Liver (tissue), 9 donors: ENCODE measurements around the gene MSH5. TPM values are rescaled to one million over a fixed set of nuclear protein-coding genes. Genes with fewer than 3 reads are reported as not detected.

Experiments used
- DNase-seq: peaks from one replicate; pipeline ENCODE4 v3.0.0-alpha.2; 2017; ENCODE audit warnings: low spot score
- H3K27ac ChIP-seq, 2 donors: one replicate each; pipeline ENCODE4 v1.7.0; 2013; ENCODE audit warnings: inconsistent platforms in 2 of 2, low read length in 2 of 2, control low read depth in 1 of 2, low read depth in 1 of 2, mild to moderate bottlenecking in 1 of 2
- H3K27me3 ChIP-seq, 4 donors: one replicate each; pipeline versions ENCODE4 v1.6.1 to v1.7.0; 2013; ENCODE audit warnings: low read length in 3 of 4, inconsistent platforms in 1 of 4, mild to moderate bottlenecking in 1 of 4, moderate library complexity in 1 of 4; ENCODE audit not compliant: control insufficient read depth in 4 of 4, insufficient read depth in 4 of 4
- H3K36me3 ChIP-seq, 4 donors: one replicate each; pipeline versions ENCODE4 v1.6.1 to v1.7.0; 2013; ENCODE audit warnings: low read length in 3 of 4, mild to moderate bottlenecking in 3 of 4, low read depth in 1 of 4, moderate library complexity in 1 of 4; ENCODE audit not compliant: control insufficient read depth in 4 of 4, insufficient read depth in 3 of 4
- H3K4me1 ChIP-seq, 4 donors: one replicate each; pipeline versions ENCODE4 v1.6.1 to v1.7.0; 2013; ENCODE audit warnings: low read length in 3 of 4, mild to moderate bottlenecking in 3 of 4, moderate library complexity in 1 of 4; ENCODE audit not compliant: control insufficient read depth in 4 of 4, insufficient read depth in 4 of 4
- H3K4me3 ChIP-seq, 3 donors: one replicate each; pipeline versions ENCODE4 v1.6.1 to v1.7.0; 2013; ENCODE audit warnings: low read length in 3 of 3, control low read depth in 1 of 3, low read depth in 1 of 3, mild to moderate bottlenecking in 1 of 3
- H3K9ac ChIP-seq, 2 donors: one replicate each; pipeline ENCODE4 v1.7.0; 2013; ENCODE audit warnings: low read length in 2 of 2, mild to moderate bottlenecking in 2 of 2, moderate library complexity in 2 of 2, control low read depth in 1 of 2, low read depth in 1 of 2
- H3K9me3 ChIP-seq, 4 donors: one replicate each; pipeline versions ENCODE4 v1.6.1 to v1.7.0; 2013; ENCODE audit warnings: low read length in 3 of 4; ENCODE audit not compliant: control insufficient read depth in 4 of 4
- ATF3 ChIP-seq: IDR thresholded peaks from 2 replicates; pipeline ENCODE4 v1.6.1; 2016; ENCODE audit warnings: antibody characterized with exemption
- CTCF ChIP-seq: fragments of 150-350 bp; IDR thresholded peaks from 2 replicates; pipeline ENCODE4 v1.5.1; 2017; ENCODE audit warnings: improper control_type of control experiment, low read depth, low read length; ENCODE audit not compliant: missing input control
- EGR1 ChIP-seq, 2 donors: IDR thresholded peaks; 2 replicates each; pipeline ENCODE4 v1.6.1; 2016 to 2018; ENCODE audit warnings: antibody characterized with exemption in 2 of 2, low read depth in 2 of 2
- FOXA1 ChIP-seq: IDR thresholded peaks from 2 replicates; pipeline ENCODE4 v1.6.1; 2016; ENCODE audit warnings: antibody characterized with exemption
- FOXA2 ChIP-seq: IDR thresholded peaks from 2 replicates; pipeline ENCODE4 v1.6.1; 2016; ENCODE audit warnings: antibody characterized with exemption
- GABPA ChIP-seq, 2 donors: IDR thresholded peaks in 1 of 2; conservative IDR thresholded peaks in 1 of 2; 2 replicates each; pipeline ENCODE4 v1.6.1; 2016; ENCODE audit warnings: antibody characterized with exemption in 2 of 2, mild to moderate bottlenecking in 1 of 2, moderate library complexity in 1 of 2
- HNF4A ChIP-seq, 2 donors: conservative IDR thresholded peaks; 2 replicates each; pipeline ENCODE4 v1.6.1; 2016; ENCODE audit warnings: antibody characterized with exemption in 2 of 2, mild to moderate bottlenecking in 2 of 2
- HNF4G ChIP-seq: IDR thresholded peaks from 2 replicates; pipeline ENCODE4 v1.6.1; 2016; ENCODE audit warnings: antibody characterized with exemption
- JUND ChIP-seq, 2 donors: IDR thresholded peaks; 2 replicates each; pipeline ENCODE4 v1.6.1; 2016; ENCODE audit warnings: antibody characterized with exemption in 2 of 2
- MAX ChIP-seq: IDR thresholded peaks from 2 replicates; pipeline ENCODE4 v1.6.1; 2016; ENCODE audit warnings: antibody characterized with exemption
- NR2F2 ChIP-seq: IDR thresholded peaks from 2 replicates; pipeline ENCODE4 v1.6.1; 2016; ENCODE audit warnings: antibody characterized with exemption
- RAD21 ChIP-seq, 2 donors: IDR thresholded peaks; 2 replicates each; pipeline ENCODE4 v1.6.1; 2016; ENCODE audit warnings: antibody characterized with exemption in 2 of 2, mild to moderate bottlenecking in 2 of 2
- REST ChIP-seq: IDR thresholded peaks from 2 replicates; pipeline ENCODE4 v1.6.1; 2016; ENCODE audit warnings: antibody characterized with exemption, mild to moderate bottlenecking
- RXRA ChIP-seq, 2 donors: IDR thresholded peaks; 2 replicates each; pipeline ENCODE4 v1.6.1; 2017 to 2018; ENCODE audit warnings: antibody characterized with exemption in 2 of 2, mild to moderate bottlenecking in 1 of 2
- SP1 ChIP-seq: IDR thresholded peaks from 2 replicates; pipeline ENCODE4 v1.6.1; 2018; ENCODE audit warnings: antibody characterized with exemption, mild to moderate bottlenecking
- TAF1 ChIP-seq: conservative IDR thresholded peaks from 2 replicates; pipeline ENCODE4 v1.6.1; 2016; ENCODE audit warnings: antibody characterized with exemption, mild to moderate bottlenecking
- YY1 ChIP-seq: IDR thresholded peaks from 2 replicates; pipeline ENCODE4 v1.6.1; 2016; ENCODE audit warnings: antibody characterized with exemption, mild to moderate bottlenecking
- ZBTB33 ChIP-seq: IDR thresholded peaks from 2 replicates; pipeline ENCODE4 v1.6.1; 2016; ENCODE audit warnings: antibody characterized with exemption
- WGBS: extraction: QIAGEN DNeasy Blood & Tissue Kit; methylation state at CpG from one replicate; pipeline ENCODE4 v1.1.7; 2013; 5-methylcytosine and 5-hydroxymethylcytosine counted together
- polyA plus RNA-seq, 2 donors: library from polyadenylated mRNA; stranded (reverse) in 1 of 2; unstranded in 1 of 2; fragments of 200-250 nt in 1 of 2; fragments of >200 nt in 1 of 2; fragmentation: Nextera tagmentation in 1 of 2; extraction: Ambion mirVana in 1 of 2; gene quantifications; one replicate each; pipeline versions ENCODE4 v1.2.1 to v1.2.3, GENCODE V29; 2013 to 2015
- total RNA-seq, 2 donors: library from RNA; depleted of rRNA; stranded (reverse); fragments of >200 nt; gene quantifications; one replicate each; pipeline ENCODE4 v1.2.3, GENCODE V29; 2014
- donor health status: healthy.
- donor health status: healthy.
- donor health status: healthy.
- donor health status: healthy.
- donor health status: healthy.

Gene MSH5
- total RNA-seq (1 to 10 TPM; 5.9 to 6.4 TPM), polyA plus RNA-seq (1 to 10 TPM; 1.2 to 2.2 TPM)

GRCh38 chr6:31739639-31740396 is at the start of gene MSH5:
TSS of gene MSH5 (plus strand) at chr6:31740005. CDS start at chr6:31740467, 462 bp downstream.
- no peaks in the 10 kb centered on the region for H3K9me3 ChIP-seq
- H3K4me1 ChIP-seq, result peaks cover 21 to 51% (median 42%) of the 10 kb centered on the region in 4 donors
- H3K4me3 ChIP-seq, result peak within 1 kb of the TSS; percentile 68 to 84 (median 69)
- TF ChIP-seq HNF4A (conservative IDR thresholded peaks at IDR 0.05), result peak; percentile 97 to 98
- peak; percentile 93 for TF ChIP-seq SP1
- no peak for TF ChIP-seq FOXA2
- peak; percentile 35 to 39 for TF ChIP-seq RXRA (IDR thresholded peaks at IDR 0.05)
- peak in 1 of 2 donors; percentile 38 for TF ChIP-seq EGR1 (IDR thresholded peaks at IDR 0.05; ENCODE audit: low read depth in 2 of 2)
- TF ChIP-seq JUND (IDR thresholded peaks at IDR 0.05), result peak in 1 of 2 donors; percentile 32
- TF ChIP-seq GABPA (IDR thresholded peaks at IDR 0.05 in 1 of 2, conservative IDR thresholded peaks at IDR 0.05 in 1 of 2), result no peak
- no peak for TF ChIP-seq ATF3
- TF ChIP-seq FOXA1, result no peak
- TF ChIP-seq HNF4G, result peak; percentile 92
- no peak for TF ChIP-seq TAF1
- TF ChIP-seq YY1, result no peak
- TF ChIP-seq MAX, result peak; percentile 4
- TF ChIP-seq CTCF, result no peak
- TF ChIP-seq NR2F2, result no peak
- TF ChIP-seq RAD21 (IDR thresholded peaks at IDR 0.05), result peak in 1 of 2 donors; percentile 32
- peak; percentile 89 for TF ChIP-seq ZBTB33
- peak; percentile 46 for TF ChIP-seq REST
- H3K36me3 ChIP-seq, result no peaks in the 10 kb centered on the region
- H3K27me3 ChIP-seq, result no peaks in the 10 kb centered on the region
- H3K27ac ChIP-seq, result peak within 1 kb of the TSS; percentile 72 to 85
- H3K9ac ChIP-seq, result peak within 1 kb of the TSS; percentile 67 to 70
- WGBS, result under 1% methylated on average over 58 of the region's 58 CpGs
- peak; percentile 99 for DNase-seq
